HUES48 (cell line): Measurements from ENCODE around the gene PHETA2.
"Not testable (repeated sequence)": the region's sequence is repeated elsewhere in the genome, so short reads cannot be mapped to it uniquely, and the experiment has no call there.

Source experiments
- H3K27ac ChIP-seq: one replicate; pipeline ENCODE4 v1.7.0; 2013; ENCODE audit warnings: low read depth, low read length, inconsistent platforms
- H3K27me3 ChIP-seq: 2 replicates; pipeline ENCODE4 v1.6.1; 2013; ENCODE audit warnings: mild to moderate bottlenecking, low read length; ENCODE audit not compliant: control insufficient read depth, insufficient read depth
- H3K36me3 ChIP-seq: 2 replicates; pipeline ENCODE4 v1.6.1; 2013; ENCODE audit warnings: low read length; ENCODE audit not compliant: control insufficient read depth, insufficient read depth
- H3K4me1 ChIP-seq: 2 replicates; pipeline ENCODE4 v1.6.1; 2013; ENCODE audit warnings: mild to moderate bottlenecking, low read length; ENCODE audit not compliant: control insufficient read depth, insufficient read depth
- H3K4me3 ChIP-seq: 2 replicates; pipeline ENCODE4 v1.5.1; 2013; ENCODE audit warnings: mild to moderate bottlenecking, low read depth, low read length
- H3K9ac ChIP-seq: 2 replicates; pipeline ENCODE4 v1.6.1; 2013; ENCODE audit warnings: mild to moderate bottlenecking, low read depth, low read length, moderate library complexity
- H3K9me3 ChIP-seq: 2 replicates; pipeline ENCODE4 v1.6.1; 2013; ENCODE audit warnings: low read length; ENCODE audit not compliant: control insufficient read depth, insufficient read depth

The PHETA2 gene

DNA sequence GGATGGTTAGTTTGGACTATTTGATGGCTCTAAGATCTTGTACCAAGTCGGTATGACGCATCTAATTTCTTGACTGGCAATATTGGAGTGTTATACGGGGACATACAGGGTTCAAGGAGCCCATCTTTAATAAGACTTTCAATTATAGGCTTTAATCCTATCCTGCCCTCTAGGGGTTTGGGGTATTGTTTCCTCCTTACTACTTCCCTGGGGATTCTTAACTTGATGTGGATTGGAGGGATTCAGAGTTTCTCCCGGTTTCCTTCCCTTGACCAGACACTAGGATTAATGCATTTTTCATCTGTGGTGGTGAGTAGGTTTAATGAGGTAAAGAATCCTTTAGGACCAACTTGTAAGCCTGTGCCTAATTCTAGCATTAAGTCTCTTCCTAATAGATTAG lies 37.8 kb downstream of the PHETA2 start:
- H3K4me3 ChIP-seq: no peak overlapping the region
- no peaks in the 10 kb centered on the region; the same call in 1 of the 2 replicates for H3K27me3 ChIP-seq
- H3K27ac ChIP-seq: no peak overlapping the region
- H3K4me1 ChIP-seq: no peaks in the 10 kb centered on the region; the same call in 1 of the 2 replicates
- no peak overlapping the region for H3K9ac ChIP-seq
- no peaks in the 10 kb centered on the region for H3K36me3 ChIP-seq
- H3K9me3 ChIP-seq: peaks cover 5% of the 10 kb centered on the region; the same call in 1 of the 2 replicates

DNA sequence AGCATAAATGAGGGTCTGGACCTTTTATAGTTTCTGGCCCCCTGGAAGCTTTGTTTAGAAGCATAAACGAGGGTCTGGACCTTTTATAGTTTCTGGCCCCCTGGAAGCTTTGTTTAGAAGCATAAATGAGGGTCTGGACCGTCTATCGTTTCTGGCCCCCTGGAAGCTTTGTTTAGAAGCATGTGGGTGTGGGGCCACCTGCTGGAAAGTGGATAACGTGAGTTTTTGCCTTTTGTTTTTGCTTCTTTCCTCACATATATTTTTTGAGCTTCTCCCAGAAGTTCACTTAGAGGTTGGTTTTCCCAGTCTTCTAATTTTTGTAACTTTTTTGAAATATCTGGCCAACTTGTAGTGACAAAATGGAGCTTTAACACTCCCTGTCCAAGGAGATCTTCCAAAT lies 38.7 kb downstream of the PHETA2 start:
- H3K9ac ChIP-seq, H3K9me3 ChIP-seq, H3K4me1 ChIP-seq, H3K36me3 ChIP-seq, H3K27ac ChIP-seq, H3K27me3 ChIP-seq, H3K4me3 ChIP-seq: not testable (repeated sequence)

DNA sequence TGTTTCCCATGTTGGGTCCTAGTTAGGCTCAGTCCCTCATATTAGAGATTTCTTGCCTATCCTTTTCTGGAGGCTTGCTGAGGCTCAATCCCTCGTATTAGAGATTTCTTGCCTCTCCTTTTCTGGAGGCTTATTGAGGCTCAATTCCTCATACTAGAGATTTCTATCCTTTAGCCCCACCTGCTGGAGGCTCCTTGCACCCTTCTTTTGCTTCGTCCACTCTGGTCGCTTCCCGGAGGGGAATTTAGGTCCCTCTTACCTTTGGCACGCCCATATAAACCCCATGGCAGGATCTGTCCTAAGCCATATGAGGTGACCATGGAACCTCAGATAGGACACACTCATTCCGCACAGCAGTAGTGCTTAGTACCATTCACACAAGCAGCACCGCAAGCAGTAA lies 40.7 kb downstream of the PHETA2 start:
- H3K27me3 ChIP-seq: no peaks in the 10 kb centered on the region; the same call in 1 of the 2 replicates
- no peak overlapping the region for H3K9ac ChIP-seq

DNA sequence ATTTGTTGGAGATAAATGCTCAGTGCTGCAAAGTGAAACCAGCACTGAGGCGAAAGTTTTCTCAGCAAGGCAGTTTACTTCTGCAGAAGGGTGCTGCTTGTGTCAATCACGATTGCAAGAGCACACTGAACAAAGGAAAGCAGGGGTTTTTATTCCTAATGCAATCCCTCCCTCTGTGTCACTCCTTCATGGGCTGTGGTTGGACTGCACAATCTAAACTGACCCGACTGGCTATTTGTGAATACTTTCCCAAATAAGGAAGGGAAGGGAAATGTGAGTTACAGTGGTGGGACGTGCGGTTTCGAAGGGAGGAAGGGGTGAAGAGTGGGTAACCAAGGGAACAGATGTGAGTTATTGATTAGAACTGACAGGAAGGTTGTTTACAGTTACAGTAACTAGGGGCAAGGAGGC lies 41.4 kb downstream of the PHETA2 start:
- not testable (repeated sequence) for H3K4me1 ChIP-seq, H3K36me3 ChIP-seq, H3K27ac ChIP-seq, H3K27me3 ChIP-seq, H3K9me3 ChIP-seq, H3K4me3 ChIP-seq, H3K9ac ChIP-seq

More for the DNA sequence above, 40.7 kb downstream of the PHETA2 start:
- no peaks in the 10 kb centered on the region for H3K36me3 ChIP-seq
- H3K9me3 ChIP-seq: peaks cover 5% of the 10 kb centered on the region; the same call in 1 of the 2 replicates
- H3K4me1 ChIP-seq: no peaks in the 10 kb centered on the region; the same call in 1 of the 2 replicates
- no peak overlapping the region for H3K4me3 ChIP-seq
- no peak overlapping the region for H3K27ac ChIP-seq

DNA sequence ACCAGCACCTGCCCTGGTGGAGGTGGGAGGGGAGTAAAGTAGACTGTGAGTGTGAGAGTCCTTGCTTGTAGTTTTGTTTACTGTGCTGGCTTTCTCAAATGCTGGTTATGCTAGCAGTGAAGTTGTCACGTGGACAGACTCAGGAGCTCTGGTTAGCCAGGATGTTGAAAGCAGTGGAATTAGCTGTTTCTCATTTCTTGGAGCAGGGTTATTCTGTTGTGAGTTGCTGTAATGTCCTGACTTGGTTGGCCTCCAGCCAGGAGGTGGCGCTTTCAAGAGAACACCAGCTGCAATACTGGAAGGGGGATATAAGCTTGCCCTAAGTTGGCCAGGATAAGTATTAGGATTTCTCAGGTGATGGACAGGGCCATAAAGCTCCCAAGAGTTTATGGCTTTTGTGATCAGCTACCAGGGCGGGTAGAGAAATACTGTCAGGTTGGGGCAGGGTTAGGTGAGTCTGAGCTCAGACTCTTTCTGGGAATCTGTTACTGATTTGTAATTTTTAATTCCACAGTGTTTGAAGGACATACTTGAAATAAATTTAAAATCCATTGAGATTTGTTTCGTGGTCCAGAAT lies 42.9 kb downstream of the PHETA2 start:
- H3K4me1 ChIP-seq: no peaks in the 10 kb centered on the region; the same call in 1 of the 2 replicates
- no peaks in the 10 kb centered on the region for H3K36me3 ChIP-seq
- H3K27me3 ChIP-seq: no peaks in the 10 kb centered on the region
- H3K4me3 ChIP-seq: no peak overlapping the region
- no peak overlapping the region for H3K27ac ChIP-seq
- H3K9me3 ChIP-seq: peaks cover 5% of the 10 kb centered on the region; the same call in 1 of the 2 replicates
- H3K9ac ChIP-seq: no peak overlapping the region

DNA sequence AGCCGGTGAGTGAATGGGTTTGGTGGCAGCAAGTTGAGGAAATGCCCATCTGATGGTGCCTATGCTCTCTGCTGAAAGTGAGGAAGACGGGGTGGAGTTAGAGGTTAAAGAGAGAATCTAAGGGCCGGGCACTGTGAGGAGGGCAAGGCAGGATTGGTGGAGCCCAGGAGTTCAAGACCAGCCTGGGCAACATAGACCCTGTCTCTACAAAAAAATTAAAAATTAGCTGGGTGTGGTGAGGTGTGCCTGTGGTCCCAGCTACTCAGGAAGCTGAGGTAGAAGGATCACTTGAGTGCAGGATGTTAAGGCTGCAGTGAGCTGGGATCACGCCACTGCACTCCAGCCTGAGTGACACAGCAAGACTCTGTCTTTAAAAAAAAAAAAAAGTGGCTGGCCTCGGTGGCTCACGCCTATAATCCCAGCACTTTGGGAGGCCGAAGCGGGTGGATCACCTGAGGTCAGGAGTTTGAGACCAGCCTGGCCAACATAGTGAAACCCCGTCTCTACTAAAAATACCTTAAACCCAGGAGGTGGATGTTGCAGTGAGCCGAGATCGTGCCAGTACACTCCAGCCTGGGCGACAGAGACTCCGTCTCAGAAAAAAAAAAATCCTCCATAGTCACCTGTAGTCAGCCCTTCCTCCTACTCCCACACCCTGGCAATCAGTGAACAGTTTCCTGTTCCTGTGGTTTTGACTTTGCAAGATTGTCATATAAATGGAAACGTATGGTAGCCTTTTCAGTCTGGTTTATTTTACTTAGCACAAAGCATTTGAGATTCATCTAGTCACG lies 46.4 kb downstream of the PHETA2 start:
- H3K4me1 ChIP-seq, H3K9ac ChIP-seq, H3K9me3 ChIP-seq, H3K4me3 ChIP-seq, H3K27me3 ChIP-seq, H3K27ac ChIP-seq, H3K36me3 ChIP-seq: not testable (repeated sequence)

DNA sequence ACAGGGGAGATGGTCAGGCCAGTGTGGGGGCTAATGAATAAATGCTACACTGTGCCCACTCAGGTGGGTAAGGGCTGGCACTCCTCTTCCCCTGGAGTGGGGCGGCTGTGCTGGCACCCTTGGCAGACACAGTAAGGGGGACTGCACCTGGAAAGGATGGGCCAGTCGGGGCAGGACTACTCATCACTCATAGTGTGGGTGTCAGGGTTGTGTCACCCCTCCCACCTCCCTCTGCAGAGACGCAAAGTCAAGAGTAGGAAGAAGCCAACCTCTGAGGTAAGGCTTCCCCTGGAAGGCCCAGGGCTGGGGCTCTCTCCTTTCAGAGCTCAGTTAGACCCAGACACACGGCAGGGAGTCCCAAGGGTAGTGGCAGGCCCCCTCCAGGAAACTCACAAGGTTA lies 49.5 kb downstream of the PHETA2 start:
- H3K9me3 ChIP-seq, H3K27me3 ChIP-seq, H3K27ac ChIP-seq, H3K4me3 ChIP-seq, H3K4me1 ChIP-seq, H3K36me3 ChIP-seq, H3K9ac ChIP-seq: not testable (repeated sequence)

DNA sequence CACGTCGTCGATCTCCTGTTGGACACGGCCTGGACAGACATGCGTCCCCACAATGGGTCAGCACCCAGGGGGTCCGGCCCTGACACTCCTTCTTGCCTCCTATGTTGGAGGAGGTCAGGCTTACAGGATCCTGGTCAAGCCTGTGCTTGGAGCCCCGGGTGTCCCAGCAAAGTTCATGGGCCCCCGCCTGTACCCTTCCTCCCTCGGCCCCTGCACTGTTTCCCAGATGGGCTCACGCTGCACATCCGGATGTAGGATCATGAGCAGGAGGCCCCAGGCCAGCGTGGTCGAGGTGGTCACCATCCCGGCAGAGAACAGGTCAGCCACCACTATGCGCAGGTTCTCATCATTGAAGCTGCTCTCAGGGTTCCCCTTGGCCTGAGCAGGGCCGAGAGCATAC lies 53.6 kb downstream of the PHETA2 start:
- Histone ChIP-seq H3K4me1 (no peaks in the 10 kb centered on the region), H3K27ac (no peak overlapping the region), H3K9me3 (no peaks in the 10 kb centered on the region), H3K4me3 (no peak overlapping the region), H3K27me3 (no peaks in the 10 kb centered on the region), H3K36me3 (no peaks in the 10 kb centered on the region), H3K9ac (no peak overlapping the region)

DNA sequence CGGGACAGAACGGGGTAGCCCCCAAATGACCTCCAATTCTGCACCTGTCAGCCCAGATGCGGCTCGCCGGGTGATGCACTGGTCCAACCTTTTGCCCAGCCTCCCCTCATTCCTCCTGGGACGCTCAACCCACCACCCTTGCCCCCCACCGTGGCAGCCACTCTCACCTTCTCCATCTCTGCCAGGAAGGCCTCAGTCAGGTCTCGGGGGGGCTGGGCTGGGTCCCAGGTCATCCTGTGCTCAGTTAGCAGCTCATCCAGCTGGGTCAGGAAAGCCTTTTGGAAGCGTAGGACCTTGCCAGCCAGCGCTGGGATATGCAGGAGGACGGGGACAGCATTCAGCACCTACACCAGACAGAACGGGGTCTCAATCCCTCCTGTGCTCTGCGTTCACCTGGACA lies 54.0 kb downstream of the PHETA2 start:
- not testable (repeated sequence) for H3K27ac ChIP-seq, H3K9me3 ChIP-seq, H3K9ac ChIP-seq, H3K27me3 ChIP-seq, H3K4me3 ChIP-seq, H3K4me1 ChIP-seq, H3K36me3 ChIP-seq
